LNCAP (cell line): ENCODE measurements around the gene LRRC71.

Experiments used
- TF ChIP-seq, protein P1 (sequence below): fragments of 450-650 bp; IDR thresholded peaks from 2 replicates; pipeline ENCODE4 v1.5.1; 2017; ENCODE audit warnings: mild to moderate bottlenecking

The LRRC71 gene

GRCh38 chr1:156921053-156921529 lies 659 bp downstream of the LRRC71 start:
- TF ChIP-seq, protein P1, sequence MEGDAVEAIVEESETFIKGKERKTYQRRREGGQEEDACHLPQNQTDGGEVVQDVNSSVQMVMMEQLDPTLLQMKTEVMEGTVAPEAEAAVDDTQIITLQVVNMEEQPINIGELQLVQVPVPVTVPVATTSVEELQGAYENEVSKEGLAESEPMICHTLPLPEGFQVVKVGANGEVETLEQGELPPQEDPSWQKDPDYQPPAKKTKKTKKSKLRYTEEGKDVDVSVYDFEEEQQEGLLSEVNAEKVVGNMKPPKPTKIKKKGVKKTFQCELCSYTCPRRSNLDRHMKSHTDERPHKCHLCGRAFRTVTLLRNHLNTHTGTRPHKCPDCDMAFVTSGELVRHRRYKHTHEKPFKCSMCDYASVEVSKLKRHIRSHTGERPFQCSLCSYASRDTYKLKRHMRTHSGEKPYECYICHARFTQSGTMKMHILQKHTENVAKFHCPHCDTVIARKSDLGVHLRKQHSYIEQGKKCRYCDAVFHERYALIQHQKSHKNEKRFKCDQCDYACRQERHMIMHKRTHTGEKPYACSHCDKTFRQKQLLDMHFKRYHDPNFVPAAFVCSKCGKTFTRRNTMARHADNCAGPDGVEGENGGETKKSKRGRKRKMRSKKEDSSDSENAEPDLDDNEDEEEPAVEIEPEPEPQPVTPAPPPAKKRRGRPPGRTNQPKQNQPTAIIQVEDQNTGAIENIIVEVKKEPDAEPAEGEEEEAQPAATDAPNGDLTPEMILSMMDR: no peak

DNA sequence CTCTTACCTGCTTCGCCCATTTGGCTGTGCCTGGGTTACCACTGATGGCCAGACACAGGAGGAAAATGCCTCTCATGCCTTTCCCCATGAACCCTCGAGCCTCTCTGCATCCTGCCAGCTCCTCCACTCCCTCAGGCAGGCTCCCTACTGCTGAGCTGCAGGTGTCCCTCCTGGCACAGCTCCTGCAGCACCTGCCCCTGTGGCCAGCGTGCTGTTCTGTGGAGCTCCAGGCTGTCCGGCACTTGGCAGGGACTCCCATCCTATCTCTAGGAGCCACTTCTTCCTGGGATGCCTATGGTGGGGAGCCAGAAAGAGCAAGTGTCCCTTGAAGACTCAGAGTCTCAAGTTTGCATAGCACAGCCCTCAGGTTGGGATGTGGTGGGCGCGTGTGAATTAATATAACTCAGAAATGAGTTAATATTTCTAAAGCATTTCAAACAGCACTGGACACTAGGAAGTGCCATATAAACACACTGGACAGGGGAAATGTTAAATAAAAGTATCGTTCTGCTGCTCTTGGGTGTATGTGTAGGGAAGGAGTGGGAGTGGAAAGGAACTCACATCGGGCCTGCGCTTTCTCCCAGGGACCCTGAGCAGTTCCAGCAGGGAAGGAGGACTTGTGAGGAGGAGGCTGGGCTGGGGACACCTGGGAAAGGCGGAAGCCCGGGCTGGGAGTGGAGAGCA lies 2.7 kb downstream of the LRRC71 start:
- TF ChIP-seq, protein P1: no peak

DNA sequence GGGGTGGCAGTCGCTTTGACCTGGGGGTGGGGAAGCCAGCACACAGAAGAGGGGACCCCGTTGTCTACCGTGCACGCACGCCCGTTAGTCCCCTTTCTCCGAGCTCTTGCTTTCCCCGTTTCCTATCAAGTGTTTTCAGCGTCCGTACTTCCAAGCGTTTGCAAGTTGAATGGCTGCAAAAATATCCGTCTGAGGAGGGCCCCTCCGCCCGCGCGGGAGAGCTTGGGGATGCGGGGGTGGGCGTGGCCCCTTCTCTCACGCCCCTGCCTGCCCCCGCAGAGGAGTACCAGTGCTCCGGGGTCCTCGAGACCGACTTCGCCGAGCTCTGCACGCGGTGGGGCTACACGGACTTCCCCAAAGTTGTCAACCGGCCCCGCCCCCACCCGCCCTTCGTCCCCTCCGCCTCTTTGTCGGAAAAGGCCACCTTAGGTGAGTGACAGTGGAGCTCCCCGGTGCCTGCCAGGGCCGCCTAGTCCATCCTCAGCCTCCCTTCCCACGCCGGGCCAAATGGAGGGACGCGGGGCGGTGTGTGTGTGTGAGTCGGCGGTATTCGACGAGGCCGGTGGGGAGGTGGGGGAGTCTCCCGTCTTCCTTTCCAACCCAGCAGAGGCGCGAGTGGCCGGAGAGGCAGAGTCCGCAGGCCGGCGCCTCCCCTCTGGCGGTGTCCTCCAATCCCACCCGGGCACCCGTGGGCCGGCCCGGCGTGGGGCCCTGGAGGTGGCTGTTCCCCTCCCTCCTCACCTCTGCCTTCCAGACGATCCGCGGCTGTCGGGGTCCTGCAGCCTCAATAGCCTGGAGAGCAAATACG lies 3.4 kb downstream of the LRRC71 start:
- TF ChIP-seq, protein P1: no peak

DNA sequence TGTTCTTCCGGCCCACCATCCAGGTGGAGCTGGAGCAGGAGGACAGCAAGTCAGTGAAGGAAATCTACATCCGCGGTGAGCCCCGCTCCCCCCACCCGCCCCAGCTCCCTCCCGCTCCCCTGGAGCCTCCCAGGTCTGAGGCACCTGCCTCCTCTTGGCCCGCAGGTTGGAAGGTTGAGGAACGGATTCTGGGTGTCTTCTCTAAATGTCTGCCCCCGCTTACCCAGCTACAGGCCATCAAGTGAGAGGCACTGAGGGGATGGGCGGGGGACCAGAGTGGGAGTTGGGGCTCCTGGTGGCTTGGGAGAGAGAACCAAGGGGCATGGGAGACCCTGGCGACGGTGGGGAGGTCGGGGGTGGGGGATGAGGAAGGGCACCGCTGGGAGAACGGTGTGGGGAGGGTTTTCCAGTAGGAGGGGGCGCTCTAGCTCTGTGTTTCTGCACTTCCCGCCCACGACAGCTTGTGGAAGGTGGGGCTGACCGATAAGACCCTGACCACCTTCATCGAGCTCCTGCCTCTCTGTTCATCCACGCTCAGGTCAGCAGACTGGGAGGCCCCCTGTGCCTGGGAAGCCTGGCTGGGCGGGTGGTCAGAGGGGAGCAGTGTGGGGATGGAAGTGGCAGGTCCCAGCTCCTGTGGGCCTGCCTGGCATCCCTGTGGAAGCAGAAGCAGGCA lies 4.2 kb downstream of the LRRC71 start:
- TF ChIP-seq, protein P1: no peak

DNA sequence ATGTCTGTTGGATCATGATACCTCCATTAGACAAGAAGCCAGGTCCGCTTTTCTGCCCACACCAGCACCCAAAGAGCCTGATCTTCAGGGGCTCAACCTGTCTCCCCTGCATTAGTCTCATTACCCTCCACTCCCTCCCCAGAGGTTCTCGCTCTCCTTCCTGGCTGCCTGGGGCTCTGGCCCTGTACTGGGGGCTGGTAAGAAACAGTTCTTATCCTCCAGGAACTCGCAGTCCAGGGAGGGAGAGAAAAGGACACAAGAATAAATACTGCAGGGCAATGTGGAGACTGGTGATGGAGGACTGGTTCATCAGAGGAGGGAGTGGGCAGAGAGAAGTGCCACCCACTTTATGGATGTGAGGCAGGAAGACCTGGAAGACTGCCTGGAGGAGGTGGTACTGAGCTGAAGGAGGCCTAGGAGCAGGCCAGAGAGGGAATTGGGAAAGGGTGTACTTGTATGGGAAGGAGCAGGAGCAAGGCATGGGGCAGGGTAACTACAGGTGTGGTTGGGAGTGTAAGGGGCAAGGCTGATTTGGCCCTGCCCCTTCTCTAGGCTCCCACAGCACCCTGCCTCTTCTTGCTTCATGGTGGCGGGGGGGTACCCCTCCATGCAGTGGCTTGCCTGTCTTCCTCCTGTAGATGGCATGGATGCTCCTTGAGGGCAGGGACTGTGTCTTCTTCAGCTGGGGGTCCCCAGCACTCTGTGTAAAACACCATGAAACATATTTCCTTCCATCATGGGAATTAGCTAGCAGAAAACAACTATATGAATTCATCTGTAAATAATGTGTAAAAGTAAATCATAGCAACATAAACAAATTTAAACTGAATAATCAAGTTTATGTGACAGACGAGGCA lies 5.0 kb downstream of the LRRC71 start:
- TF ChIP-seq, protein P1: no peak

DNA sequence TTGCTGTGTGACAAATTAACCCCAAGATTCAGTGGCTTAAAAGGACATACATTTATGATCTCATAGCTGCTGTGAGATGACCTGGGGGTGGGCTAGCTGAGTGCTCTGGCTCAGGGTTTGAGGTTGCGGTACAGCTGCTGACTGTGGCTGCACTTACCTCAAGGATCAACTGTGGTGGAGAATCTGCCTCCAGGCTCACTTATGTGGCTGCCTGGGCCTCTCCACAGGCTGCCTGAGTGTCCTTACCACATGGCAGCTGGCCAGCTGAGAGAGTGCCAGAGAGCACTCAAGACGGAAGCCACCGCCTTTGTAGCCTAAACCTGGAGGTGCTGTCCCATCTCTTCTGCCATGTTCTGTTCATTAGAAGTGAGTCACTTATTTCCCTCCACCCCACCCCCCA lies 5.7 kb downstream of the LRRC71 start:
- TF ChIP-seq, protein P1: no peak
